Endodermal cell (in vitro differentiated cells): ENCODE results near the gene RANBP2. TPM values are rescaled to one million over a fixed set of nuclear protein-coding genes. Genes with fewer than 3 reads are reported as not detected.

Experiments used
- DNase-seq: peaks from one replicate; pipeline ENCODE4 v3.0.0-alpha.2; 2017
- H3K27ac ChIP-seq: 2 replicates; pipeline ENCODE4 v1.5.1; 2013; ENCODE audit warnings: mild to moderate bottlenecking, low read depth, low read length, moderate library complexity
- H3K27me3 ChIP-seq: 2 replicates; pipeline ENCODE4 v1.6.1; 2013; ENCODE audit warnings: mild to moderate bottlenecking, low read length, moderate library complexity; ENCODE audit not compliant: insufficient read depth, control insufficient read depth, poor library complexity, severe bottlenecking
- H3K36me3 ChIP-seq: 2 replicates; pipeline ENCODE4 v1.7.0; 2013; ENCODE audit warnings: mild to moderate bottlenecking, low read length, moderate library complexity; ENCODE audit not compliant: control insufficient read depth, insufficient read depth
- H3K4me1 ChIP-seq: one replicate; pipeline ENCODE4 v1.7.0; 2013; ENCODE audit warnings: low read length; ENCODE audit not compliant: control insufficient read depth, insufficient read depth
- H3K4me3 ChIP-seq: 2 replicates; pipeline ENCODE4 v1.5.1; 2013; ENCODE audit warnings: mild to moderate bottlenecking, low read length, moderate library complexity
- H3K9ac ChIP-seq: 2 replicates; pipeline ENCODE4 v1.6.1; 2013; ENCODE audit warnings: mild to moderate bottlenecking, low read length, moderate library complexity; ENCODE audit not compliant: poor library complexity, severe bottlenecking; ENCODE audit errors: extremely low read depth
- H3K9me3 ChIP-seq: 2 replicates; pipeline ENCODE4 v1.6.1; 2013; ENCODE audit warnings: mild to moderate bottlenecking, low read length, moderate library complexity; ENCODE audit not compliant: control insufficient read depth
- H3K27ac Mint-ChIP-seq: 2 replicates; pipeline ENCODE4 v1.8.0; 2020; ENCODE audit warnings: mixed read lengths
- H3K27me3 Mint-ChIP-seq: 2 replicates; pipeline ENCODE4 v1.8.0; 2021; ENCODE audit warnings: mild to moderate bottlenecking, mixed read lengths; ENCODE audit not compliant: insufficient read depth
- H3K36me3 Mint-ChIP-seq: 2 replicates; pipeline ENCODE4 v1.8.0; 2020; ENCODE audit warnings: low read depth, mixed read lengths
- H3K4me1 Mint-ChIP-seq: 2 replicates; pipeline ENCODE4 v1.8.0; 2020; ENCODE audit warnings: mixed read lengths
- H3K4me3 Mint-ChIP-seq: 2 replicates; pipeline ENCODE4 v1.8.0; 2020; ENCODE audit warnings: mild to moderate bottlenecking, moderate library complexity, mixed read lengths
- H3K9me3 Mint-ChIP-seq: 2 replicates; pipeline ENCODE4 v1.8.0; 2020; ENCODE audit warnings: mild to moderate bottlenecking, mixed read lengths
- CTCF ChIP-seq: fragments of 200-600 bp; sonication (generic); conservative IDR thresholded peaks from 2 replicates; pipeline ENCODE4 v1.5.0; 2021; ENCODE audit warnings: antibody characterized with exemption, mild to moderate bottlenecking
- WGBS, 2 experiments: methylation state at CpG; one replicate each; pipeline versions ENCODE4 v1.1.5 to v1.1.7; 2013; ENCODE audit warnings: missing lambda C conversion rate in 2 of 2, mixed read lengths in 1 of 2; ENCODE audit not compliant: insufficient coverage in 1 of 2, insufficient read length in 1 of 2; 5-methylcytosine and 5-hydroxymethylcytosine counted together
- total RNA-seq, 2 donors: library from RNA; stranded (reverse); fragmentation: NEBNext Ultra II Directional in 1 of 2; extraction: Animal tissue kit (Norgen Biotek cat#: 25700) in 1 of 2; gene quantifications; 2 replicates in 1 of 2; 3 replicates in 1 of 2; pipeline ENCODE4 v1.2.1, GENCODE V29; 2021

RANBP2 gene
- total RNA-seq, 2 donors from 2014 or later: 90.6 to 92.7 TPM

- Histone ChIP-seq H3K36me3 (peaks cover 55% of the 10 kb centered on the region), H3K9ac (no peak overlapping the region), H3K4me3 (no peak overlapping the region), H3K27me3 (no peaks in the 10 kb centered on the region), H3K9me3 (peaks cover 17% of the 10 kb centered on the region), H3K27ac (no peak overlapping the region), H3K4me1 (no peaks in the 10 kb centered on the region)
- Mint-ChIP-seq H3K4me1 (no peaks in the 10 kb centered on the region), H3K27ac (no peak overlapping the region), H3K36me3 (peaks cover 46% of the 10 kb centered on the region), H3K9me3 (peaks cover 8% of the 10 kb centered on the region), H3K27me3 (no peaks in the 10 kb centered on the region), H3K4me3 (no peak overlapping the region)
- 86 to 100% methylated on average over 1 of the region's 1 CpG for WGBS, 2 experiments
- no peak for DNase-seq
- no peak for TF ChIP-seq CTCF
Observed at GRCh38 chr2:108823286-108823685, 104.0 kb downstream of the RANBP2 start.

GRCh38 chr2:108824316-108825070 lies 105.2 kb downstream of the RANBP2 start:
- no peak overlapping the region for H3K4me3 ChIP-seq
- H3K36me3 Mint-ChIP-seq: peaks cover 45% of the 10 kb centered on the region
- no peaks in the 10 kb centered on the region for H3K27me3 ChIP-seq
- 92 to 95% methylated on average over 5 of the region's 5 CpGs for WGBS, 2 experiments
- no peaks in the 10 kb centered on the region for H3K4me1 Mint-ChIP-seq
- no peak for DNase-seq
- no peak overlapping the region for H3K4me3 Mint-ChIP-seq
- H3K27ac Mint-ChIP-seq: no peak overlapping the region
- H3K27me3 Mint-ChIP-seq: no peaks in the 10 kb centered on the region
- H3K27ac ChIP-seq: no peak overlapping the region
- TF ChIP-seq CTCF: no peak
- H3K9ac ChIP-seq: no peak overlapping the region
- H3K36me3 ChIP-seq: peaks cover 46% of the 10 kb centered on the region
- H3K9me3 Mint-ChIP-seq: peaks cover 8% of the 10 kb centered on the region
- H3K4me1 ChIP-seq: no peaks in the 10 kb centered on the region
- peaks cover 12% of the 10 kb centered on the region for H3K9me3 ChIP-seq

- peaks cover 39% of the 10 kb centered on the region for H3K36me3 ChIP-seq
- no peak for TF ChIP-seq CTCF
- Mint-ChIP-seq H3K4me3 (no peak overlapping the region), H3K9me3 (peaks cover under 1% of the 10 kb centered on the region), H3K4me1 (no peaks in the 10 kb centered on the region), H3K36me3 (peaks cover 41% of the 10 kb centered on the region), H3K27ac (no peak overlapping the region), H3K27me3 (no peaks in the 10 kb centered on the region)
- H3K9me3 ChIP-seq: peaks cover 6% of the 10 kb centered on the region
- no peak overlapping the region for H3K9ac ChIP-seq
- H3K4me3 ChIP-seq: no peak overlapping the region
- no peaks in the 10 kb centered on the region for H3K4me1 ChIP-seq
- no peak for DNase-seq
- H3K27ac ChIP-seq: no peak overlapping the region
- H3K27me3 ChIP-seq: no peaks in the 10 kb centered on the region
- WGBS, 2 experiments: 73 to 85% methylated on average over 1 to 4 of the region's 4 CpGs
Observed at GRCh38 chr2:108825254-108825653, 106.0 kb downstream of the RANBP2 start.
